Inferior parietal cortex (tissue), 1 donor: ENCODE results near the gene PRRC2A.
"Not testable (repeated sequence)": the region's sequence is repeated elsewhere in the genome, so short reads cannot be mapped to it uniquely, and the experiment has no call there.

Experiments
- DNase-seq: peaks from one replicate; pipeline ENCODE4 v3.0.0-alpha.2; 2016; ENCODE audit errors: extremely low spot score

Gene PRRC2A

GRCh38 chr6:31586008-31586407 is 34.5 kb upstream of the PRRC2A start, which contains the start of gene LST1:
Gene LST1 (plus strand): TSS chr6:31586277. CDS start chr6:31587300, 1,023 bp downstream.
- DNase-seq = no peak

DNA sequence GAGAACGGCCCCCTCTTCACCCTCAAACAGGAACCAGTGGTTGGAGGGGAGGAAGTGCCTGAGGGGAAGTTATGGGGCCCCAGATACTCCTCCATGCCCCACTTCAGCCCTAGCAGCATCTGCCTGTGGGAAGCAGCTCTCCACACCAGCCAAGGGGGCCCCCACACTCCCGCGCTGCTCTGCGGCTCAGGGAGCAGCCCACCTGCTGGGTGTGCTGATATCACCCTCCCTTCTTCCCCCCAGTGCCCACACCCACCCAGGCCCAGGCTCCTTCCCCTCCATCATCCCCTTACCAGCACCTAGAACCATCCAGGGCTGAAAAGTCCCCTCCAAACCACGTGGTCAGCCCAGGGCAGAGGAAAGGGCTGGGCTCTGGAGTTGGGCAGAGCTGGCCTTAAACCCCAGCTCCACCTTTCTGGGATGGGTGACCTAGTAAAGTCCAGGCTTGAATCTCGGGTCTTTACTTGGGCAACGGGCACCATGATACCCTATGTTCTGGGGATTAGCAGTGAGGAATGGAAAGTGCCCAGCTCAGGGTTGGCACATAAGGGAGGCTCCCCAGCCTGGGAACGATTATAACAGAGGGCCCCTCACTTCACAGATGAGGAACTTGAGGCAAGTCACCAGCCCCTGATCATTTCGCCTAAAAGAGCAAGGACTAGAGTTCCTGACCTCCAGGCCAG is 33.8 kb upstream of the PRRC2A start:
- no peak for DNase-seq

GRCh38 chr6:31587791-31588777 is 32.4 kb upstream of the PRRC2A start:
- DNase-seq = no peak

GRCh38 chr6:31588871-31589650 is 31.5 kb upstream of the PRRC2A start:
- no peak for DNase-seq

- not testable (repeated sequence) for DNase-seq
Observed at GRCh38 chr6:31590691-31591090, 29.8 kb upstream of the PRRC2A start.

DNA sequence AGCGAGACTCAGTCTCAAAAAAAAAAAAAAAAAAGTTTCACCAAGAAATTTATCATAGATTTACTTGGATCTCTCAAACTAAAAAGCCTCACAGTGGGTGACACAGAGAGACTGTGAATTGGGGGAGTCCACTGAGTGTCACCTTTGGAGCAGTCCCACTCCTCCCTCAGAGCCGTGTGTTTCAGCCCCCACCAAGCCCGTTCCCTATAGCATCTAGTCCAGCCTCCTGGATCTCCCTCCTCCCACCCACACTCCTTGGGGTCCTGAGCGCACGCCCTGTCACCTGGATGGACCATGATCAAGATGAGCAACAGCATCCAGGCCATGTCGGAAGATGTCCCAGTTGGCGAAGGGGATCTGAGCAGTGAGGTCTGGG is 28.1 kb upstream of the PRRC2A start:
- no peak for DNase-seq

GRCh38 chr6:31597006-31597405 is 23.5 kb upstream of the PRRC2A start:
- no peak for DNase-seq

DNA sequence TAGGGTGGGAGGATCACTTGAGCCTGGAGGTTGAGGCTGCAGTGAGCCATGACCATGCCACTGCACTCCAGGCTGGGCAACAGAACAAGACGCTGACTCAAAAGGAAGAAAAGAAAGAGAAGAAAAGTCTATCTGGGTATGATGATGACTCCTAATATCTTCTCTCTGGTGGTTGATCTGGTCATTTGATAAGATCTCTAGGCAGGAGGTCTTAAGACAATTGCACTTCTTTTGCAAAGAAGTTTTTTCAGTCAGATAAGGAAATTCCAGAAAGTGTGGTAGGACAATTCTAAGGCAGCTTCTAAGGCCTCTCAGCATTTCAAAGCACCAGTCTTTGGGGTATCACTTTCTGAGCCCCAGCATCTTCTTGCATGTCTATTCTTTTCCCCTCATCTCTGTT is 13.2 kb upstream of the PRRC2A start:
- DNase-seq = no peak

GRCh38 chr6:31609519-31610406 is 10.8 kb upstream of the PRRC2A start:
- no peak for DNase-seq

DNA sequence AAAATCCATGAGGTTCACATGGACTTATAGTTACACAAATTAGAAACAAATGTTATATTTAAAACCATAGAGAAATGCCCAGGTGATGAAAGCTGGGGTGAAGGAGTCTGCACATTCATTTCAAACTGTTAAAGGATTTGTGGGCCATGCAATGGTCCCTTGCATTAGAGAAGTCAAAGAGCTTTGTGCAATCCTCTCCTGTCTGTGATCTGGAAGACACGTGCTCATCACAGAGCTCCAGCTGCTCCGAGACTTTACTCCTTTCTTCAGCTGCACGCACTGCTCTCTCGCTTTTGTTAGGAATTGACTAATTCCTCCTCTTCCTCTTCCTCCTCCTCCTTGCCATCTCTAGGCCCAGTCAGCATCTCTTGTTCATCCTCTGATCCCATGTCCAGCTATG is 9.5 kb upstream of the PRRC2A start:
- no peak for DNase-seq

DNA sequence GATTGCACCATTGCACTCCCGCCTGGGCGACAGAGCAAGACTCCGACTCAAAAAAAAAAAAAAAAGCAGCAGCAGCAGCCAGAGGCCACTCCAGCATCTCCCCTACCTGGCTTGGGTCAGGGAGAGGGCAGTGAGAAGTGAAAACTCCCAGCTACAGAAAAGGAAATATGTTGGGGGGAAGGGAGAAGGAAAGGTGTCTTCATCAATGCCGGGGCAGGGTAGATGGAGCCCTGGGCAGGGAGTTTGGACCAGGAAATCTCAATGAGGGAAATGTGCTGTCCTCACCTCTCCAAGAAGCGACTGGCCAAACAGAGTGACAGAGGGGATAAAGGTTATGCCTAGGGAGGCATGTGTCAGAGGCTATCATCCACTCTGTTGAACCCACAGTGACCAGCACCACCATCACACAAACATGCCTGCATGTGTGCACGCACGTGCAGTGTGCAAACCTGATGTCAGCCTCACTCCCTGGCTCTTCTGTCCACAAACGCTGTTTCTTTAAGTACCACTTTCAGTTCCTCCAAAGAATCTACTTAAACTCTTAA is 6.4 kb upstream of the PRRC2A start:
- no peak for DNase-seq

GRCh38 chr6:31614684-31615578 is 5.6 kb upstream of the PRRC2A start, which contains the start of gene AIF1:
Gene AIF1 (plus strand): TSS chr6:31615234. CDS start chr6:31615330, 96 bp downstream.
- DNase-seq = no peak

- DNase-seq = no peak
Observed at GRCh38 chr6:31615748-31616147, 4.8 kb upstream of the PRRC2A start.

DNA sequence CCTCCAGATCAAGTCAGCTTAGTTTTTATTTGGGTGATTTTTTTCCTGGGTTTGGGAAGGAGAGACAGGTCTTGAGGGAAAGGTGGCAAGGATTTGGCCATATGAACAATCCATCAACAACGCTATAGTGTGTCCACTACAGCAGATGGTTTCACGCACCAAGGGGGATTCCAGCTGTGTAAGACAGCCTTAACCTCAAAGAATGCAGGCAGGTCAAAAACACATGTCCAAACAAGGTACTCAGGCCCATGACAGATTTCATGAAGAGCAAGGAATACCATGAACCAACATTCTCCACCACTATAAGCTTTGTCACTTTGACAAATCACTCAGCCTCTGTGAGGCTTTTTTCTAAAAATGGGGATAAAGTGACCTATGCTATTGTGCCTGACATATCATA is 3.5 kb upstream of the PRRC2A start:
- DNase-seq = no peak

- DNase-seq = peak; percentile 97
Observed at GRCh38 chr6:31619805-31620585, 520 bp upstream of the PRRC2A start.

- DNase-seq = peak; percentile 12
Observed at GRCh38 chr6:31621320-31621939, 915 bp downstream of the PRRC2A start.

- no peak for DNase-seq
Observed at GRCh38 chr6:31621991-31622390, 1.5 kb downstream of the PRRC2A start.

- DNase-seq = no peak
Observed at GRCh38 chr6:31622684-31623091, 2.2 kb downstream of the PRRC2A start.
